Measurements from ENCODE around the gene MAD2L2.

The MAD2L2 gene

GRCh38 chr1:11725616-11726015, 44.7 kb upstream of the MAD2L2 start:
- DNase-seq (ENCODE audit: low spot score): no peak
- no peak for TF ChIP-seq CTCF (IDR thresholded peaks at IDR 0.05)
- H3K27ac ChIP-seq: no peak overlapping the region
- no peak overlapping the region for H3K4me3 ChIP-seq

- DNase-seq (ENCODE audit: low spot score): no peak
- TF ChIP-seq CTCF (IDR thresholded peaks at IDR 0.05): no peak
- Histone ChIP-seq H3K4me3 (no peak overlapping the region), H3K27ac (no peak overlapping the region)
Observed at GRCh38 chr1:11722538-11722937, 41.6 kb upstream of the MAD2L2 start.

DNA sequence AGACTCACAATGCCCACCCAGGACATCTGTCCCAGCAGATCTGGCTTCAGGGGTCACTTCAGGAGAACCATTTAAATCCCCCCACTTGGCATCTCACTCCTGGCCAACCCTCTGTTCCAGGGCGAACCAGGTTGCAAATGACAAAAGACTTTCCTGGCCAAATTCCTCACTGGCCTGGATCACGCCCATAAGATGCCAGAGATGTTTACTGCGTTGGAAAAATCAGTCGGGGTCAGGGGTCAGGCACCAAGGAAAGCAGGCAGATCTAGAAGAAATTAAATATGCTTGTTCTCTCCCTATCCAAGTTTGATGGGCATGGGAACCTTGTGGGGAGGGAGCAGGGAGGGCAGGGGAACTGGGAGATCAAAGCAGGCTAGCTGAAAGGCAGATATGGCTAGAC, 40.4 kb upstream of the MAD2L2 start:
- DNase-seq (ENCODE audit: low spot score): no peak
- no peak overlapping the region for H3K27ac ChIP-seq
- TF ChIP-seq CTCF (IDR thresholded peaks at IDR 0.05): no peak
- no peak overlapping the region for H3K4me3 ChIP-seq

DNA sequence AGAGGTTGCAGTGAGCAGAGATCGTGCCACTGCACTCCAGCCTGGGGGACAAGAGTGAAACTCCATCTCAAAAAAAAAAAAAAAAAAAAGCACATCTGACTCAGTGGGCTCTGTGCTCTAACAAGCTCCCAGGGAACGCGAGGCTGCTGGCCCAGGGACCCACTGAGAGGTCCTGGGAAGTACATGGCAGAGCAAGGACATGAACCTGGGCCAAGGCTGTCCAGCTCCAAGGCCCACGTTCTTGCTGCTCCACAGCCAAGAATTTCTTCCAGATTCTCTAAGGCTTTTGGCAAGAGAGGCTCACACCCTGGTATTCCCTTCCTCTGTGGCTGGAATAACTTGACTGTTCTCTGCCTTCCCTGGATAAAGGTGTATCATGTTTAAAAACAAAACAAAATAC, 39.6 kb upstream of the MAD2L2 start:
- DNase-seq (ENCODE audit: low spot score): no peak
- no peak overlapping the region for H3K27ac ChIP-seq
- H3K4me3 ChIP-seq: no peak overlapping the region
- no peak for TF ChIP-seq CTCF (IDR thresholded peaks at IDR 0.05)

- DNase-seq (ENCODE audit: low spot score): no peak
- no peak overlapping the region for H3K27ac ChIP-seq
- no peak for TF ChIP-seq CTCF (IDR thresholded peaks at IDR 0.05)
- H3K4me3 ChIP-seq: no peak overlapping the region
Observed at GRCh38 chr1:11720033-11720376, 39.1 kb upstream of the MAD2L2 start.

DNA sequence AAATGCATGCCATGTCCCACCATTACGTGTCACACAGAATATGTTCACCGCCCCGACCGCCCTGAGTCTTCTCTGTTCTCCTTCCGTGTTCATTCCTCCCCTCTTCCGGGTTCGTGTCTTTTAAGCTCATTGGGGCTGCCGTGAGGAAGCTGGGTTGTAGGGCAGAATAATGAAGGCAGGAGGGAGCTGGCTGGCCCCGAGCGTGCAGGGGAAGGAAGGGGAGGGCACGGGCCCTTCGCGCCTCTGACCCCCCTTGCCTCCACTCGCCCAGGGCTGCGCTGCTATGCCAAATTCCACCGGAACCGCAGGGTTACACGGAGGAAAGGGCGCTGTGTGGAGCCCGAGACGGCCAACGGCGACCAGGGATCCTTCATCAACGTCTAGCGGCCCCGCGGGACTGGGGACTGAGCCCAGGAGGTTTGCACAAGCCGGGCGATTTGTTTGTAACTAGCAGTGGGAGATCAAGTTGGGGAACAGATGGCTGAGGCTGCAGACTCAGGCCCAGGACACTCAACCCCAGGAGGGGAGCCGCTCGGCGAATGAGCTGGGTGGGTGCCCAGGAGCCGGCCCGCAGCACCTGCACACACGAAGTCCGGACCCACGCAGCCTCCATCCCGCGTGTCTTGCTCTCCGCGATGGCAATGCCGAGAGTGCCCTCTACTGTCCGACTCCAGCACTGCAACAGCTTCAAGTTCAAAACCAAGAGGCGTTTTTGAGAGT, 38.5 kb upstream of the MAD2L2 start:
- peak overlapping the region in 1 of 2 donors; percentile 72 for H3K27ac ChIP-seq

More for the DNA sequence above, 38.5 kb upstream of the MAD2L2 start:
- peak overlapping the region; percentile 67 for H3K4me3 ChIP-seq
- peak; percentile 84 for DNase-seq (ENCODE audit: low spot score)
- TF ChIP-seq CTCF (IDR thresholded peaks at IDR 0.05): peak; percentile 78

Data from coronary artery (tissue), 2 donors.